HEK293 (cell line): ENCODE data around the gene ELMO1.

ENCODE experiments used
- CTCF ChIA-PET: fragments of 350-600 bp; formaldehyde crosslinking; extraction: SDS; loops from one replicate; lab custom pipeline; 2021; ENCODE audit warnings: antibody characterized with exemption; lab: Yijun Ruan, JAX
- POLR2A ChIA-PET: fragments of 300-600 bp; formaldehyde crosslinking; extraction: SDS; loops from one replicate; lab custom pipeline; 2020; ENCODE audit warnings: antibody characterized with exemption, inconsistent platforms; lab: Yijun Ruan, JAX
- H3K27ac ChIP-seq: fragments of 200-500 bp; sonication (Bioruptor generic); 2 replicates; pipeline ENCODE4 v1.5.1; 2014; ENCODE audit warnings: low read depth, low read length, control low read depth, inconsistent platforms; ENCODE audit errors: extremely low read depth
- H3K36me3 ChIP-seq, 2 experiments: fragments of 200-500 bp in 1 of 2; sonication (Bioruptor generic) in 1 of 2; 1 replicate in 1 of 2; 2 replicates in 1 of 2; pipeline ENCODE4 v1.5.1; 2014 to 2017; ENCODE audit warnings: inconsistent platforms in 2 of 2, low read length in 2 of 2; ENCODE audit not compliant: control insufficient read depth in 2 of 2, insufficient read depth in 1 of 2
- H3K4me1 ChIP-seq: fragments of 200-500 bp; sonication (Bioruptor generic); 2 replicates; pipeline ENCODE4 v1.5.1; 2014; ENCODE audit warnings: mild to moderate bottlenecking, low read length, inconsistent platforms; ENCODE audit not compliant: control insufficient read depth, insufficient read depth
- H3K4me3 ChIP-seq: 2 replicates; pipeline ENCODE4 v1.5.1; 2011; ENCODE audit warnings: low read depth, mild to moderate bottlenecking, control low read depth, low read length, moderate library complexity
- H3K9me3 ChIP-seq: fragments of 200-500 bp; sonication (Bioruptor generic); 2 replicates; pipeline ENCODE4 v1.5.1; 2014; ENCODE audit warnings: low read depth, low read length, inconsistent platforms; ENCODE audit not compliant: control insufficient read depth, insufficient read depth
- GLI2 ChIP-seq: fragments of 450-650 bp; formaldehyde crosslinking; IDR thresholded peaks from 2 replicates; pipeline ENCODE4; 2017; ENCODE audit warnings: missing biosample characterization, missing genetic modification characterization, low read depth, borderline replicate concordance
- HOXA7 ChIP-seq: sonication (generic); formaldehyde crosslinking; IDR thresholded peaks from 2 replicates; pipeline ENCODE4 v1.8.1; 2022; ENCODE audit warnings: missing genetic modification reagents, borderline replicate concordance
- IKZF3 ChIP-seq: fragments of 450-650 bp; IDR thresholded peaks from 2 replicates; pipeline ENCODE4 v1.5.0; 2018; ENCODE audit warnings: missing biosample characterization, mild to moderate bottlenecking, missing genetic modification characterization, moderate library complexity
- KLF1 ChIP-seq: fragments of 450-650 bp; formaldehyde crosslinking; IDR thresholded peaks from 2 replicates; pipeline ENCODE4 v1.5.1; 2016; ENCODE audit warnings: missing biosample characterization, missing genetic modification characterization
- MEIS1 ChIP-seq: sonication (generic); formaldehyde crosslinking; IDR thresholded peaks from 2 replicates; pipeline ENCODE4 v1.8.1; 2022; ENCODE audit warnings: missing genetic modification reagents, mild to moderate bottlenecking, borderline replicate concordance
- MZF1 ChIP-seq: fragments of 450-650 bp; formaldehyde crosslinking; IDR thresholded peaks from 2 replicates; pipeline ENCODE4 v1.5.1; 2017; ENCODE audit warnings: missing biosample characterization, missing genetic modification characterization, borderline replicate concordance
- PRDM1 ChIP-seq: fragments of 450-650 bp; formaldehyde crosslinking; IDR thresholded peaks from 2 replicates; pipeline ENCODE4; 2016; ENCODE audit warnings: missing biosample characterization, missing genetic modification characterization
- SCRT1 ChIP-seq: fragments of 450-650 bp; formaldehyde crosslinking; IDR thresholded peaks from 2 replicates; pipeline ENCODE4 v1.5.1; 2016; ENCODE audit warnings: missing biosample characterization, missing genetic modification characterization, borderline replicate concordance
- ZBTB20 ChIP-seq: fragments of 450-650 bp; formaldehyde crosslinking; IDR thresholded peaks from 2 replicates; pipeline ENCODE4 v1.5.1; 2016; ENCODE audit warnings: missing biosample characterization, missing genetic modification characterization
- ZFP69B ChIP-seq: fragments of 450-650 bp; formaldehyde crosslinking; IDR thresholded peaks from 2 replicates; pipeline ENCODE4 v1.5.1; 2016; ENCODE audit warnings: missing biosample characterization, missing genetic modification characterization
- ZNF10 ChIP-seq: fragments of 450-650 bp; formaldehyde crosslinking; IDR thresholded peaks from 2 replicates; pipeline ENCODE4 v1.5.1; 2017; ENCODE audit warnings: missing biosample characterization, missing genetic modification characterization
- ZNF121 ChIP-seq: fragments of 450-650 bp; formaldehyde crosslinking; IDR thresholded peaks from 2 replicates; pipeline ENCODE4 v1.5.1; 2016; ENCODE audit warnings: missing biosample characterization, missing genetic modification characterization
- ZNF155 ChIP-seq: fragments of 450-650 bp; formaldehyde crosslinking; IDR thresholded peaks from 2 replicates; pipeline ENCODE4 v1.5.1; 2016; ENCODE audit warnings: missing biosample characterization, missing genetic modification characterization
- ZNF211 ChIP-seq: fragments of 450-650 bp; formaldehyde crosslinking; IDR thresholded peaks from 2 replicates; pipeline ENCODE4 v1.5.1; 2016; ENCODE audit warnings: low read depth, missing biosample characterization, missing genetic modification characterization
- ZNF223 ChIP-seq: fragments of 450-650 bp; formaldehyde crosslinking; IDR thresholded peaks from 2 replicates; pipeline ENCODE4 v1.5.1; 2016; ENCODE audit warnings: missing biosample characterization, missing genetic modification characterization
- ZNF239 ChIP-seq: fragments of 450-650 bp; formaldehyde crosslinking; IDR thresholded peaks from 2 replicates; pipeline ENCODE4 v1.5.1; 2016; ENCODE audit warnings: missing biosample characterization, missing genetic modification characterization
- ZNF311 ChIP-seq: fragments of 450-650 bp; formaldehyde crosslinking; IDR thresholded peaks from 2 replicates; pipeline ENCODE4 v1.5.1; 2017; ENCODE audit warnings: missing biosample characterization, missing genetic modification characterization, borderline replicate concordance
- ZNF501 ChIP-seq: fragments of 450-650 bp; formaldehyde crosslinking; IDR thresholded peaks from 2 replicates; pipeline ENCODE4 v1.5.1; 2016; ENCODE audit warnings: missing biosample characterization, missing genetic modification characterization
- ZNF514 ChIP-seq: fragments of 450-650 bp; formaldehyde crosslinking; IDR thresholded peaks from 2 replicates; pipeline ENCODE4 v1.5.1; 2016; ENCODE audit warnings: missing biosample characterization, missing genetic modification characterization
- ZNF529 ChIP-seq: fragments of 450-650 bp; formaldehyde crosslinking; IDR thresholded peaks from 2 replicates; pipeline ENCODE4 v1.5.1; 2017; ENCODE audit warnings: missing genetic modification characterization, missing biosample characterization; ENCODE audit not compliant: insufficient replicate concordance
- ZNF544 ChIP-seq: fragments of 450-650 bp; formaldehyde crosslinking; IDR thresholded peaks from 2 replicates; pipeline ENCODE4 v1.5.0; 2017; ENCODE audit warnings: missing biosample characterization, missing genetic modification characterization
- ZNF560 ChIP-seq: fragments of 450-650 bp; formaldehyde crosslinking; IDR thresholded peaks from 2 replicates; pipeline ENCODE4 v1.5.1; 2017; ENCODE audit warnings: missing biosample characterization, missing genetic modification characterization, borderline replicate concordance
- ZNF561 ChIP-seq: fragments of 450-650 bp; IDR thresholded peaks from 2 replicates; pipeline ENCODE4 v1.5.1; 2018; ENCODE audit warnings: missing biosample characterization, missing genetic modification characterization, borderline replicate concordance
- ZNF571 ChIP-seq: fragments of 450-650 bp; formaldehyde crosslinking; IDR thresholded peaks from 2 replicates; pipeline ENCODE4 v1.5.0; 2017; ENCODE audit warnings: missing biosample characterization, missing genetic modification characterization
- ZNF626 ChIP-seq: fragments of 450-650 bp; sonication (Bioruptor Pico); formaldehyde crosslinking; IDR thresholded peaks from 2 replicates; pipeline ENCODE4 v1.5.1; 2018; ENCODE audit warnings: missing biosample characterization, missing genetic modification characterization, inconsistent platforms
- ZNF645 ChIP-seq: fragments of 450-650 bp; formaldehyde crosslinking; IDR thresholded peaks from 2 replicates; pipeline ENCODE4; 2016; ENCODE audit warnings: missing biosample characterization, missing genetic modification characterization
- ZNF747 ChIP-seq: fragments of 450-650 bp; formaldehyde crosslinking; IDR thresholded peaks from 2 replicates; pipeline ENCODE4 v1.5.1; 2016; ENCODE audit warnings: missing biosample characterization, missing genetic modification characterization
- ZNF777 ChIP-seq: fragments of 450-650 bp; formaldehyde crosslinking; IDR thresholded peaks from 2 replicates; pipeline ENCODE4 v1.5.1; 2017; ENCODE audit warnings: missing biosample characterization, missing genetic modification characterization, borderline replicate concordance
- ZNF837 ChIP-seq: fragments of 450-650 bp; formaldehyde crosslinking; IDR thresholded peaks from 2 replicates; pipeline ENCODE4 v1.5.1; 2016; ENCODE audit warnings: missing biosample characterization, missing genetic modification characterization
- ZSCAN23 ChIP-seq: fragments of 450-650 bp; formaldehyde crosslinking; IDR thresholded peaks from 2 replicates; pipeline ENCODE4 v1.5.1; 2016; ENCODE audit warnings: missing biosample characterization, missing genetic modification characterization
- ZSCAN5A ChIP-seq: fragments of 450-650 bp; formaldehyde crosslinking; IDR thresholded peaks from 2 replicates; pipeline ENCODE4 v1.5.1; 2016; ENCODE audit warnings: missing biosample characterization, missing genetic modification characterization

The ELMO1 gene

GRCh38 chr7:37344886-37345579, 103.6 kb downstream of the ELMO1 start:
- Histone ChIP-seq H3K4me3 (no peak overlapping the region), H3K36me3 (no peaks in the 10 kb centered on the region), H3K4me1 (no peaks in the 10 kb centered on the region), H3K27ac (no peak overlapping the region), H3K9me3 (no peaks in the 10 kb centered on the region)
- CTCF ChIA-PET = no interaction called here
- POLR2A ChIA-PET = no interaction called here
- TF ChIP-seq ZNF223 = no peak
- TF ChIP-seq MZF1 = no peak
- TF ChIP-seq ZNF544 = no peak

GRCh38 chr7:37342688-37343471, 105.8 kb downstream of the ELMO1 start:
- H3K9me3 ChIP-seq = no peaks in the 10 kb centered on the region
- H3K4me3 ChIP-seq = no peak overlapping the region
- H3K4me1 ChIP-seq = no peaks in the 10 kb centered on the region
- no peaks in the 10 kb centered on the region for H3K36me3 ChIP-seq
- POLR2A ChIA-PET = no interaction called here
- H3K27ac ChIP-seq = no peak overlapping the region
- TF ChIP-seq HOXA7 (CRISPR knock-in tag) = no peak
- no peak for TF ChIP-seq ZNF501
- TF ChIP-seq ZNF560 (tag by site-specific recombination) = no peak
- no peak for TF ChIP-seq ZNF561
- no peak for TF ChIP-seq ZNF626 (tag by site-specific recombination)
- TF ChIP-seq ZNF514 (tag by site-specific recombination) = no peak
- TF ChIP-seq ZNF571 = no peak
- no peak for TF ChIP-seq ZSCAN23 (tag by site-specific recombination)
- TF ChIP-seq ZSCAN5A (tag by site-specific recombination) = no peak
- no peak for TF ChIP-seq ZBTB20
- CTCF ChIA-PET = no interaction called here

GRCh38 chr7:37342176-37342687, 106.4 kb downstream of the ELMO1 start:
- CTCF ChIA-PET = no interaction called here
- no peak overlapping the region for H3K27ac ChIP-seq
- no peak for TF ChIP-seq IKZF3 (tag by site-specific recombination)
- no peak for TF ChIP-seq PRDM1 (tag by site-specific recombination)
- TF ChIP-seq GLI2 (tag by site-specific recombination) = no peak
- TF ChIP-seq ZNF10 (tag by site-specific recombination) = no peak
- no peak for TF ChIP-seq ZNF121 (tag by site-specific recombination)
- no peak for TF ChIP-seq MEIS1 (CRISPR knock-in tag)
- no peak for TF ChIP-seq ZNF311 (tag by site-specific recombination)
- TF ChIP-seq ZNF529 (tag by site-specific recombination) = no peak
- no peak for TF ChIP-seq ZNF645 (tag by site-specific recombination)
- no peak for TF ChIP-seq ZNF239 (tag by site-specific recombination)
- no peak for TF ChIP-seq ZNF155 (tag by site-specific recombination)
- TF ChIP-seq KLF1 (tag by site-specific recombination) = no peak
- no peak for TF ChIP-seq ZNF777 (tag by site-specific recombination)
- TF ChIP-seq ZNF211 = no peak
- TF ChIP-seq ZFP69B = no peak
- TF ChIP-seq ZNF837 (tag by site-specific recombination) = no peak
- TF ChIP-seq SCRT1 (tag by site-specific recombination) = no peak
- TF ChIP-seq ZNF747 (tag by site-specific recombination) = no peak

More at GRCh38 chr7:37342176-37342687, 106.4 kb downstream of the ELMO1 start:
- Histone ChIP-seq H3K36me3 (no peaks in the 10 kb centered on the region), H3K4me1 (no peaks in the 10 kb centered on the region), H3K4me3 (no peak overlapping the region), H3K9me3 (no peaks in the 10 kb centered on the region)
- POLR2A ChIA-PET = no interaction called here
